HG03432 (cell line): ENCODE data around the gene ACD.
"Not testable (repeated sequence)": the region's sequence is repeated elsewhere in the genome, so short reads cannot be mapped to it uniquely, and the experiment has no call there.

ENCODE experiments used
- ATAC-seq: cut with Tn5 transposase; IDR thresholded peaks from one replicate; pipeline ENCODE4 v1.9.1; 2021; ENCODE audit warnings: mild to moderate bottlenecking, moderate library complexity; ENCODE audit not compliant: unreplicated experiment

Gene ACD

DNA sequence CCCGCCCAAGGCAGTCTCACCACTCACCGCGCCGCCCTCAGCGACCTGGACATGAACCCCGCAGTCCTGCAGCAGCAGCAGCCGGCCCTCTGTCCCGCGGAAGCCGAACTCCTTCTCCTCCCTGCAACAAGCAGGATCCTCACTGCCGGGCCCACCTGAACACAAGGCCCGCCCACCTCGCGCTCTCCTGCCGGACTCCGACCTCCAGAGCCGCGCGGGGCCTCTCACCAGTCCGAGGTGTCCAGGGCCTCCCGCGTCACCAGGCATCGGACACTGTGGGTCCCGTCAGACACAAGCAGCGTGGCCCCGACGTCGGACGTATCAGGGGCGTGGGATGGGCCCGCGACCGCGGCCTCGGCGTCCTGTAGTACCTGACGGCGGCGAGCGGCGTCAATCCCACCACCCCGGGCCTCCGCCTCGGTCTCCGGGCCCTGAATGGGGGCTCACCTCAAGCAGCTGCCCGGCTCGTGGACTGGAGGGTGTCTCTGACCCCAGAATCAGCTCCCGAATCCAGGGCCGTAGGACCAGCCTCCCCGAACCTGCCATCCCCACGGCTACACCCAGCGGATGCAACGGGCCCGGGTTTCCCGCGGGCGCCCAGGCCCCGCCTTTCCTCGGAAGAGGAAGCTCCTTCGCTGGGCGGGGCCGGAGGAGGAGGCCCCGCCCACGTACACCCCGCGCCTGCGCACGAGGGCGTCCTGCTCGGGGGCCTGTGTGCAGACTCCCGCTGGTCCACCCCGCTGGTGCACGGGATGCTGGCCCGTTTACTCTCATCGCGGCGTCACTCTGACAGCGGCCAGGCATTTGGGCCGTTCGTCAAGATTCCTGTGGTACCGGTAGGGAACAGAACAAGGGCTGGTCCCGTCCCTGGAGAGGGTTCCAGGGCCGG is at the start of gene ACD:
TSS of gene ACD (minus strand) at position 586 of the 889 bp plus-strand sequence. CDS start at position 546, 40 bp downstream.
- peak; percentile 56 for ATAC-seq

DNA sequence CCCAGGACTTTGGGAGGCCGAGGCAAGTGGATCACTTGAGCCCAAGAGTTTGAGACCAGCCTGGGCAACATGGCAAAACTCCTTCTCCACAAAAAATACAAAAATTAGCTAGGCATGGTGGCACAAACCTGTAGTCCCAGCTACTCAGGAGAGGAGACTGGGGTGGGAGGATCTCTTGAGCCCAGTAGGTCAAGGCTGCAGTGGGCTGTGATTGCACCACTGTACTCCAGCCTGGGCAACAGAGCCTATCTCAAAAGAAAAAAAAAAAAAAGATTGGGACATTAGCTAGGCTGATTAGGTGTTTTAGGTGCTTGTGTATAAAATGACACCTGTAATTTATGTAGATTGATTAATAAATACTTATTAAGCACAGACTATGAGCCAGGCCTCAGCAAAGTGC is 49.0 kb upstream of the ACD start:
- no peak for ATAC-seq

DNA sequence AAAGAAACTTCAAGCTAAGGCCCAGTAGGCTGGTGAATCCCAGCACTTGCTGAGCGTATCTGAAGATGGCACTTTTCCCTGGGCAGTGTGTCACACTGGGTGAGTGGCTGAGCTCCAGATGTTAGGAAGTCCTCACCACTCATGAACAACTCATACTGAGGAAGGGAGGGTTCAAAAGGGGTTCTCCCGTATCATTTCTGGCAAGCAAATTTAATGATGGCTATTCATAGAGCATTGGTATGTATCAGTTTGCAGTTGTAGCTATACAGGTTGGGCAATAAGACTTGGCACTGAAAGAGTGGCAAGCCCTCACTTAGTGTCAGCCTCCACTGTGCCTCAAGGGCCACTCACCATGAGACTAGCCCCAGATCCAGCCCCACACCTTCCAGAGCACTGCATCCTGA is 48.3 kb upstream of the ACD start:
- ATAC-seq = no peak

- no peak for ATAC-seq
Measured at GRCh38 chr16:67707790-67708189, 47.7 kb upstream of the ACD start.

DNA sequence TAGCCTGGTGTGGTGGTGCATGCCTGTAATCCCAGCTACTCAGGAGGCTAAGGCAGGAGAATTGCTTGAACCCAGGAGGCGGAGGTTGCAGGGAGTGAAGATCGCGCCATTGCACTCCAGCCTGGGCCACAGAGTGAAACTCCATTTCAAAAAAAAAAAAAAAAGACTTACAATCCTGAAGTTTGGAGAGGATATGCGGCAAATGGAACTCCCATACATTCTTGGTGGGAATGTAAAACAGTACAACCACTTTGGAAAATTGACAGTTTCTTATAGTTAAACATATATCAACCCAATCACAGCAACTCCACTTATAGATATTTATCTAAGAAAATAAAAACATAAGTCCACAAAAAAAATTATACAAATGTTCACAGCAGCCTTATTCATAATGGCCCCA is 47.1 kb upstream of the ACD start:
- ATAC-seq = no peak

GRCh38 chr16:67704110-67704509 is 44.0 kb upstream of the ACD start:
- no peak for ATAC-seq

GRCh38 chr16:67703626-67704025 is 43.6 kb upstream of the ACD start:
- no peak for ATAC-seq

DNA sequence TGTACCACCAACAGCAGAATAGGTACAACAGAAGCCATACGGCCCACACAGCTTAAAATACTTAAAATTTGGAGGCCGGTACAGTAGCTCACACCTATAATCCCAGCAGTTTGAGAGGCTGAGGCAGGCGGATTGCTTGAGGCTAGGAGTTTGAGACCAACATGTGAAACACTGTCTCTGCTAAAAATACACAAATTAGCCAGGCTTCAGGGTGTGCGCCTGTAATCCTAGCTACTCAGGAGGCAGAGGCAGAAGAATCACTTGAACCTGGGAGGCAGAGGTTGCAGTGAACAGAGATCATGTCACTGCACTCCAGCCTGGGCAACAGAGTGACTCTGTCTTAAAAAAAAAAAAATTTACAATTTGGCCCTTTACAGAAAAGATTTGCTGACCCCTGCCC is 42.1 kb upstream of the ACD start:
- no peak for ATAC-seq

DNA sequence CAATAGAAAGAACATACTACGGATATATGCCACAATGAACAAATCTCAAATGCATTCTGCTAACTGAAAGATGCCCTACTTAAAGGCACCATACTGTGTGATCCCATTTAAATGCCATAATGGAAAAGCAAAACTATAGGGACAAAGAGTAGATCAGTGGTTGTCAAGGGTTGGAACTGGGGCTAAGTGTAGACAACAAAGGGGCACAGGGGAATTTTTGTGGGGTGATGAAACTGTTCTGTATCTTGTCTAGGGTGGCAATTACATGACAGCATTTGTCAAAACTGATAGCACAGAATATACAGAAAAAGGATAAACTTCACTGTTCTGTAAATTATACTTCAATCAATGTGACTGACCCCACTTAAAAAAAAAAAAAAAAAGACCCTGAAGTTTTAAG is 41.4 kb upstream of the ACD start:
- ATAC-seq = no peak

DNA sequence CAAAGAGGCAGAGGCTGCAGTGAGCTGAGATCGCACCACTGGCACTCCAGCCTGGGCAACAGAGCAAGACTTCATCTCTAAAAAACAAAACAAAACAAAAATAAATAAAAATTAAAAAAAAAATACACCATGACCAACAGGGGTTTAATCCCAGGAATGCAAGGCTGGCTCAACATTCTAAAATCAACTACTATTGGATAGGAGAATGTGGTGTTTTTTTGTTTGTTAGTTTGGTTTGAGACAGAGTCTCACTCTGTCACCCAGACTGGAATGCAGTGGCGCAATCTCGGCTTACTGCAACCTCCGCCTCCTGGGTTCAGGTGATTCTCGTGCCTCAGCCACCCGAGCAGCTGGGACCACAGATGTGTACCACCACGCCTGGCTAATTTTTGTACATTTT is 39.2 kb upstream of the ACD start:
- ATAC-seq = no peak

DNA sequence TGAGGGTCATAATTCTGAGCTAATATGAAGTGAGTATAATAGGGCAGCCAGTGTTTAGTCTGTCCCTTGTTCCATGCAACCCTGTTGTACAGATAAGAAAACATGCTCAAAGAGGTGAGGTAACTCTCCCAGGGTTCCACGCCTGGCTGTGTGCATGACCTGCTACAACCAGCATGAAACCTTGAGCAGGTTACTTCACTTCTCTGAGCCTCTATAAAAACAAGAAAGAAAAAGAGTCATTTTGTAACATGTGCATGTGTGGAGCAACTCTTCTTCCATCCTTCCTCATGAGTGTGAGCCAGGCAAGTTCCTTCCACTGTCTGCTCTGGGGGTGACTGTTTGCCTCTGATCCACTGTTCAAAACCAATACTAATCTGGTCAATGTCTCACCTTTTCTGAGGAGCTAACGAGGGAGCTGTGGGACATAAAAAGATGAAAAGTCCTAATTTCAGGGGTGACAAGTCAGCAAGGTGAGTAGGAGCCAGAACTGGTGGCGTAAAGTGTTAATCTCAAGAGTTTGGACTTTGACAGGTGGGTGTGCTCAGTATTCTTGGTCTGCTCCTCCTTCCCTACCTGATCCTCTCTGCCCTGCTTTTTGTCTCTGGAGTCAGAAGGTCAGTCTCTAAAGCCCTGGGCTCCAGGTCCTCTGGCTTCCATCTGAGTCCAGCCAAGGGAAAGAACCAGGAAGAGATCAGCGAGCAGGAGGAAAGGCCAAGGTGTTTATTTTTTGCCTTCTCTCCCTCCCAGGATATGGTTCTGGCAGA is 37.5 kb upstream of the ACD start:
- ATAC-seq = no peak

DNA sequence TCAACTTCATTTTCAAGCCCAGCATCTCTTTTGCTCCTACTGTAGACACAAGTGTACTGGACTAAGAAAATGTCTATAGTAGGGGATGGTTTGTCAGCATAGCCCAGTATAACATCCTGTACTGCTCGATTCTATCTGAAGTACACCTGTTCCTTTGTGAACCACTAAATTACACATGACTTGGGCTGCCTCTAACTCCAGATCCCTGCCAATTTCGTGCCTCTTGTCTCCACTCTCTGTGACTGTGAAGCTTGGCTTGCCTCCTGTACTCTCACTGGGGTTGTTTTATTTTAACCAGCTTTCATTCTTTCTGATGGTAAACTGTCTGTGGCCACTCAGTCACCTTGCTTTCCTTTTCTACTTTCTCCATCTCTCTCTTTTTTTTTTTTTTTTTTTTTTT is 34.6 kb upstream of the ACD start:
- no peak for ATAC-seq

GRCh38 chr16:67693517-67694285 is 33.6 kb upstream of the ACD start:
- ATAC-seq = not testable (repeated sequence)

DNA sequence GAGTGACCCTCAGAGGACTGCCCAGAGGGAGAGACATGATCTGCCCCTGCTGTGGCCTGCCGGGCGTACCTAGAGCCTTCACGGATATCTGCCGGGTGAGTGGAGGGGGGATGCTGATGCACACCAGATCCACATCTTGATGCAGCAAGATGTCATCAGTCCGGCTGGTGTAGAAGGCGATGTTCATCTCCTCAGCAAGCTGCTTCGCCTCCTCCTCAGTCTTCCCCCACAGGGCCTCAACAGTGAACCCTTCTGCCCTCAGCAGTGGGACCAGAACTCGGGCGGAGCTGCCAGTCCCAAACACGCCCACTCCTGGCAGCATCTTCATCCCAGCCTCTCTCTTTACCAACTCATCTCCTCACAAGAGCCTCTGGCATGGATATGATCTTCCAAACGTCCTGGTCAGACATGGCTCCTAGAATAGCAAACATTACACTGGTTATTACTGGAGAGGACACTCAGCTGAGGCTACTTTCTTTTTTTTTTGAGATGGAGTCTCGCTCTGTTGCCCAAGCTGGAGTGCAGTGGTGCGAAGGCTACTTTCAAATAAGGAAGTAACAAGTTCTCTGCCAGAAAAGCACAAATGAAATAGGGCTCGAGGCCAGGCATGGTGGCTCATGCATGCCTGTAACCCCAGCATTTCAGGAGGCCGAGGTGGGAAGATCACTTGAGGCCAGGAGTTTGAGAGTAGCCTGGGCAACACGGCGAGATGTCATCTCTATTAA is 25.5 kb upstream of the ACD start:
- ATAC-seq = no peak

DNA sequence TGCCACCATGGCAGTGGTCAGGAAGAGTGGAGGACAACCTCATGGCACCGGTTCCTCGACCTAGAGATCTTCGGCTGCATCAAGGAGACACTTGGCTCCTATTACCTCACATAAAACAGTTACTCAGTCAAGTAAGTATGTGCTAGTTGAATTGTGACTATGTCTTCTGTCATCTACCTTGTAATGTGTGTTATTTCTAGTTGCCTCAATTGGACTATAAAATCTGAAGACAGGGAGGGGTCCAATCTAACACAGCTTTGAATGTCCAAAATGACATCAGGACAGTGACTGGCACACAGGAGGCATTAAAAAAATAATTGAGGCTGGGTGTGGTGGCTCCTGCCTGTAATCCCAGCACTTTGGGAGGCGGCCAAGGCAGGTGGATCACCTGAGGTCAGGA is 23.7 kb upstream of the ACD start:
- ATAC-seq = no peak

DNA sequence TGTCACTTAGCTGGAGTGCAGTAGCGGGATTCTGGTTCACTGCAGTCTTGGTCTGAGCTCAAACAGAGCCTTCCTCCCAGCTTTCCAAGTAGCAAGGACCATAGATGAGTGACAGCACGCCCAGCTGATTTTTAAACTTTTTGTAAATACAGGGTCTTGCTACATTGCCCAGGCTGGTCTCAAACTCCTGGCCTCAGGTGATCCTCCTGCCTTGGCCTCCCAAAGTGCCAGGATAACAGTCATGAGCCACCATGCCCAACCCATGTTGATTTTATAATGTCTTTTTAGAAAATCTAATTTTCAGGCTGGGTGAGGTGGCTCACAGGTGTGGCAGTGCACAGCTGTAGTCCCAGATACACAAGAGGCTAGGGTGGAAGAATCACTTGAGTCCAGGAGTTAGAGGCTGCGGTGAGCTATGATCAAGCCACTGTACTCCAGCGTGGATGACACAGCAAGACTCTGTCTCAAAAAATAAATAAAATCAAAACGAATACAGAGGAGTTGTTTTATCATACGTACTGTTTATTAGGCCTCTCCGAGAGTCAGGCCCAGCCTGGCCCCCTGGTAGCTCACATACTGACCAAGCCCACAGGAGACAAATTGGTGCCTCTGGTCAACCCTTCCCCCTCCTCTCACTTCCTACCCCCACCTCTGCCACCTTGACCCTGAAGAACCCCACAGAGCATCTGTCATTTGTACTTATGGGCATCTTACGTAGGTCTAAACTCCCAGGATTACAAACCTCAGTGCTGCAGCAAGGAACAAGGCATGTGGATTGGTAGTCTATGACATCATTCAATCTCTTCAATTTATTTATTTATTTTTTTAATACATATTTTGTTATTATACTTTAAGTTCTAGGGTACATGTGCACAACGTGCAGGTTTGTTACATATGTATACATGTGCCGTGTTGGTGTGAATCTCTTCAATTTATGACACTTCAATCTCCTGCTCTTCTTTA is 20.2 kb upstream of the ACD start:
- ATAC-seq = no peak

DNA sequence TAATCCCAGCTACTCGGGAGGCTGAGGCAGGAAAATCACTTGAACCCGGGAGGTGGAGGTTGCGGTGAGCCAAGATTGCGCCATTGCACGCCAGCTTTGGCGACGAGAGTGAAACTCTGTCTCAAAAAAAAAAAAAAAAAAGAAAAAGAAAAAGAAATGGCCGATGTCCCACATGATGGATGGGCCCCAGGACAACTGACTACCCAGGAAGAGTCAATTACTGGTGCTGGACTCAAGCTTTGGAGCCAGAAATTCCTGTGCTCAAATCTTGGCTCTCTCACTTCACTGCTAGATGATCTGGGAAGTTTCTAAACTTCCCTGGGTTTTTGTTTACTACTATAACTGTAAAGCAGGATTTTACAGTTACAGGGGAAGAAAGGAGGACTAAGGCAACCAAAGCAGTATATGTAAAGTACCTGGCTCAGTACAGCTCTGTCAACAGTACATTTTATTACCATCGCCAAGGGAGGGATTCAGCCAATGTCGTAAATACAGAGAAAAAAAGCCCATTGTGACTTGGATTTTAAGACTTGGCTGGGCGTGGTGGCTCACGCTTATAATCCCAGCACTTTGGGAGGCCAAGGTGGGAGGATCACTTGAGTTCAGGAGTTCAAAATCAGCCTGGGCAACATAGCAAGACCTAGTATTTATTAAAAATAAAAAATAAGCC is 18.4 kb upstream of the ACD start:
- no peak for ATAC-seq

DNA sequence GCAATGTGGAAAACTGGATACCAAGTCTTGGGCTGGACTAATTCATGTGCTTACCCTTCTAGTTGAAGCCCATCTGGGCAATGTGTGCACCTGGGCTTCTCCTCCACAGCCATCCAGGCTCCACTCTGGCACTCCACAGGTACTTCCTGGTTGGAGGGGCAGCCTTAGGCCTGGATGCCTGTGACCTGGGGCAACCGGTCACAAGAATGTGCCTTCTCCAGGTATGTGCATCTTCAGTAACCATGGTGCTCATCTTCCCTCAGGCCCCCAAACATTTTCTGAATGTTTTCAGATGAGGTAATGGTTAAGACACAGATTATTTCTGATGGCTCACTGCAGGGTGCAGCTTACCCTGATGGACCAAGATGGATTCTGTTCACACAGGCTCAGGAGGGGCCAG is 17.7 kb upstream of the ACD start:
- ATAC-seq = no peak

DNA sequence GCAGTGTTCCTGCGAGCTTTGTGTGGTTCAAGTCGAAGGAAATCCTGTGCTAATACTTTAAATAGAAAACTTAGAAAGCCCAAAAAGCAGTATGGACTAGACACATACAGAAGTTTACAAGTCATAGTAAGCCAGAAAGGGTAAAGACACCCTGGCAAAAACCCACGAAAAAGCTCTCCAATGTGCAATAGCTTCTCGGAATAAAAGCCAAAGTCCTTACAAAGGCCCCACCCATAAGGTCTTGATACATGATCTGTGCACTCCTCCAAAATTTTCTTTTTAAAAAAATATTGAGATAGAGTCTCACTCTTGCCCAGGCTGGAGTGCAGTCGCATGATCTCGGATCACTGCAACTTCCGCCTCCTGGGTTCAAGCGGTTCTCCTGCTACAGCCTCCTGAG is 16.9 kb upstream of the ACD start:
- ATAC-seq = no peak
